H9 (cell line): Measurements from ENCODE around the gene AIFM3. TPM values are rescaled to one million over a fixed set of nuclear protein-coding genes. Genes with fewer than 3 reads are reported as not detected.

Experiments used
- DNase-seq: peaks from one replicate; pipeline ENCODE4 v3.0.0-alpha.2; 2017
- H2AFZ ChIP-seq: one replicate; pipeline ENCODE4 v1.6.1; 2013; ENCODE audit warnings: mild to moderate bottlenecking, low read length, control low read depth, moderate library complexity
- H2AK5ac ChIP-seq: 2 replicates; pipeline ENCODE4 v1.6.1; 2013; ENCODE audit warnings: low read length, control low read depth, mixed read lengths; ENCODE audit not compliant: insufficient read length
- H2BK120ac ChIP-seq: one replicate; pipeline ENCODE4 v1.6.1; 2013; ENCODE audit warnings: low read depth, mild to moderate bottlenecking, low read length, control low read depth, inconsistent platforms; ENCODE audit not compliant: poor library complexity, severe bottlenecking
- H2BK12ac ChIP-seq: 2 replicates; pipeline ENCODE4 v1.6.1; 2013; ENCODE audit warnings: low read length, control low read depth, mixed read lengths, low read depth; ENCODE audit not compliant: insufficient read length
- H2BK15ac ChIP-seq: 2 replicates; pipeline ENCODE4 v1.6.1; 2013; ENCODE audit warnings: low read depth, low read length, control low read depth
- H2BK20ac ChIP-seq: one replicate; pipeline ENCODE4 v1.6.1; 2013; ENCODE audit warnings: low read depth, mild to moderate bottlenecking, low read length, control low read depth, inconsistent platforms; ENCODE audit not compliant: poor library complexity, severe bottlenecking
- H2BK5ac ChIP-seq: 2 replicates; pipeline ENCODE4 v1.6.1; 2013; ENCODE audit warnings: low read length, control low read depth, mixed read lengths; ENCODE audit not compliant: insufficient read length
- H3K14ac ChIP-seq: 2 replicates; pipeline ENCODE4 v1.6.1; 2013; ENCODE audit warnings: low read length, control low read depth; ENCODE audit not compliant: insufficient read depth
- H3K18ac ChIP-seq: 2 replicates; pipeline ENCODE4 v1.6.1; 2013; ENCODE audit warnings: low read depth, mild to moderate bottlenecking, mixed read lengths, low read length, control low read depth; ENCODE audit not compliant: insufficient read length
- H3K23ac ChIP-seq: 2 replicates; pipeline ENCODE4 v1.6.1; 2013; ENCODE audit warnings: low read length, control low read depth, mixed read lengths, low read depth; ENCODE audit not compliant: insufficient read length
- H3K23me2 ChIP-seq: 2 replicates; pipeline ENCODE4 v1.6.1; 2013; ENCODE audit warnings: low read depth, mild to moderate bottlenecking, mixed read lengths, low read length, control low read depth; ENCODE audit not compliant: insufficient read length, poor library complexity, severe bottlenecking
- H3K27ac ChIP-seq: 2 replicates; pipeline ENCODE4 v1.5.1; 2013; ENCODE audit warnings: low read length, control low read depth, mixed read lengths, low read depth; ENCODE audit not compliant: insufficient read length
- H3K27me3 ChIP-seq: 2 replicates; pipeline ENCODE4 v1.6.1; 2013; ENCODE audit warnings: low read length, control low read depth, inconsistent platforms; ENCODE audit not compliant: insufficient read depth
- H3K4ac ChIP-seq: 2 replicates; pipeline ENCODE4 v1.6.1; 2013; ENCODE audit warnings: low read depth, mild to moderate bottlenecking, control low read depth, inconsistent platforms, low read length, moderate library complexity
- H3K4me1 ChIP-seq: 2 replicates; pipeline ENCODE4 v1.6.1; 2013; ENCODE audit warnings: low read length, control low read depth, inconsistent platforms; ENCODE audit not compliant: insufficient read depth
- H3K4me2 ChIP-seq: 2 replicates; pipeline ENCODE4 v1.6.1; 2013; ENCODE audit warnings: low read length, control low read depth, mixed read lengths; ENCODE audit not compliant: insufficient read length, insufficient read depth
- H3K56ac ChIP-seq: 2 replicates; pipeline ENCODE4 v1.6.1; 2013; ENCODE audit warnings: low read depth, mild to moderate bottlenecking, mixed read lengths, low read length, control low read depth; ENCODE audit not compliant: insufficient read length
- H3K79me1 ChIP-seq: 2 replicates; pipeline ENCODE4 v1.6.1; 2013; ENCODE audit warnings: low read depth, mild to moderate bottlenecking, moderate library complexity, low read length, control low read depth, inconsistent platforms; ENCODE audit not compliant: insufficient read depth, poor library complexity, severe bottlenecking
- H3K79me2 ChIP-seq: 2 replicates; pipeline ENCODE4 v1.6.1; 2013; ENCODE audit warnings: low read length, control low read depth, inconsistent platforms; ENCODE audit not compliant: insufficient read depth
- H3K9ac ChIP-seq: 2 replicates; pipeline ENCODE4 v1.6.1; 2013; ENCODE audit warnings: low read length, control low read depth, mixed read lengths; ENCODE audit not compliant: insufficient read length; ENCODE audit errors: extremely low read depth
- H3K9me3 ChIP-seq: one replicate; pipeline ENCODE4 v1.6.1; 2013; ENCODE audit warnings: low read depth, low read length, inconsistent platforms; ENCODE audit not compliant: control insufficient read depth
- H3T11ph ChIP-seq: one replicate; pipeline ENCODE4 v1.6.1; 2013; ENCODE audit warnings: mild to moderate bottlenecking, low read length, control low read depth, inconsistent platforms
- H4K20me1 ChIP-seq: one replicate; pipeline ENCODE4 v1.6.1; 2013; ENCODE audit not compliant: control insufficient read depth, insufficient read length, insufficient read depth
- H4K5ac ChIP-seq: 2 replicates; pipeline ENCODE4 v1.6.1; 2013; ENCODE audit warnings: low read depth, mild to moderate bottlenecking, mixed read lengths, low read length, control low read depth; ENCODE audit not compliant: insufficient read length
- H4K8ac ChIP-seq: replicated peaks from 2 replicates; pipeline ENCODE4 v1.6.1; 2013; ENCODE audit warnings: low read length, control low read depth, mixed read lengths, low read depth; ENCODE audit not compliant: insufficient read length
- H4K91ac ChIP-seq: 2 replicates; pipeline ENCODE4 v1.6.1; 2013; ENCODE audit warnings: low read depth, mild to moderate bottlenecking, moderate library complexity, mixed read lengths, low read length, control low read depth; ENCODE audit not compliant: insufficient read length
- H3K27ac Mint-ChIP-seq, 3 experiments: 2 replicates in 2 of 3; 3 replicates in 1 of 3; pipeline ENCODE4 v1.8.0; 2020 to 2021; ENCODE audit warnings: mixed read lengths in 3 of 3, mild to moderate bottlenecking in 1 of 3, moderate library complexity in 1 of 3
- H3K27me3 Mint-ChIP-seq: 2 replicates; pipeline ENCODE4 v1.8.0; 2021; ENCODE audit warnings: low read depth, mild to moderate bottlenecking, moderate library complexity, mixed read lengths
- H3K36me3 Mint-ChIP-seq, 3 experiments: 2 replicates in 2 of 3; 3 replicates in 1 of 3; pipeline ENCODE4 v1.8.0; 2020 to 2021; ENCODE audit warnings: low read depth in 3 of 3, mixed read lengths in 3 of 3; ENCODE audit not compliant: insufficient read depth in 1 of 3
- H3K4me1 Mint-ChIP-seq, 2 experiments: 2 replicates each; pipeline ENCODE4 v1.8.0; 2020; ENCODE audit warnings: mixed read lengths in 2 of 2
- H3K4me3 Mint-ChIP-seq, 2 experiments: 2 replicates in 1 of 2; 3 replicates in 1 of 2; pipeline ENCODE4 v1.8.0; 2020 to 2021; ENCODE audit warnings: mild to moderate bottlenecking in 2 of 2, mixed read lengths in 2 of 2, moderate library complexity in 1 of 2
- H3K9me3 Mint-ChIP-seq, 2 experiments: 2 replicates in 1 of 2; 3 replicates in 1 of 2; pipeline ENCODE4 v1.8.0; 2020; ENCODE audit warnings: mild to moderate bottlenecking in 2 of 2, mixed read lengths in 2 of 2, moderate library complexity in 1 of 2
- WGBS: extraction: QIAGEN DNeasy Blood & Tissue Kit; methylation state at CpG from one replicate; pipeline ENCODE4 v1.1.7; 2013; ENCODE audit warnings: missing lambda C conversion rate, low lambda C conversion rate, mixed read lengths; ENCODE audit not compliant: insufficient read length; ENCODE audit errors: extremely low coverage; 5-methylcytosine and 5-hydroxymethylcytosine counted together
- total RNA-seq: library from RNA; stranded (reverse); gene quantifications from 2 replicates; pipeline ENCODE4 v1.2.1, GENCODE V29; 2021
- TF ChIP-seq, protein P1 (sequence below): fragments of 200-600 bp; sonication (generic); conservative IDR thresholded peaks from 3 replicates; pipeline ENCODE4 v1.8.0; 2021; ENCODE audit warnings: antibody characterized with exemption, mild to moderate bottlenecking

Gene AIFM3
- total RNA-seq, 1 experiment from 2014 or later: 1.9 TPM

DNA sequence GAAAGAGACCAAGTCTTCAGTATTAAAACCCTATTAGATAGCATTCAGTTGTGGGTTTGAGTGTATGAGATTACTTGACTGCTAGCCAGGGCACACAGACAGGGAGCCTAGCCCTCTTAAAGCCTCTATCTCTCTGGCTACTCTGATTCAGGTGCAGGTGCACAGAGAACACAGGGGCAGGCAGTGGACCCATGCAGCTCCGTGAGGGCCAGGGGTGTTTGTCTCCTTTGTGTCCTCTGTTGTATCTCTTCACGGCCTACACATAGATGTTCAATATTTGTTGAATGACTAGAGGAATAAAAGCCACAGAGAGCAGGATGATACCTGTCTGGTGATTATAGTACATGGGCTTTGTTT, 21.5 kb upstream of the AIFM3 start:
- no peak overlapping the region for H3K18ac ChIP-seq
- H3K79me2 ChIP-seq: peaks cover 55% of the 10 kb centered on the region
- no peak overlapping the region for H3K27ac Mint-ChIP-seq
- H2BK12ac ChIP-seq: no peak overlapping the region
- TF ChIP-seq, protein P1, sequence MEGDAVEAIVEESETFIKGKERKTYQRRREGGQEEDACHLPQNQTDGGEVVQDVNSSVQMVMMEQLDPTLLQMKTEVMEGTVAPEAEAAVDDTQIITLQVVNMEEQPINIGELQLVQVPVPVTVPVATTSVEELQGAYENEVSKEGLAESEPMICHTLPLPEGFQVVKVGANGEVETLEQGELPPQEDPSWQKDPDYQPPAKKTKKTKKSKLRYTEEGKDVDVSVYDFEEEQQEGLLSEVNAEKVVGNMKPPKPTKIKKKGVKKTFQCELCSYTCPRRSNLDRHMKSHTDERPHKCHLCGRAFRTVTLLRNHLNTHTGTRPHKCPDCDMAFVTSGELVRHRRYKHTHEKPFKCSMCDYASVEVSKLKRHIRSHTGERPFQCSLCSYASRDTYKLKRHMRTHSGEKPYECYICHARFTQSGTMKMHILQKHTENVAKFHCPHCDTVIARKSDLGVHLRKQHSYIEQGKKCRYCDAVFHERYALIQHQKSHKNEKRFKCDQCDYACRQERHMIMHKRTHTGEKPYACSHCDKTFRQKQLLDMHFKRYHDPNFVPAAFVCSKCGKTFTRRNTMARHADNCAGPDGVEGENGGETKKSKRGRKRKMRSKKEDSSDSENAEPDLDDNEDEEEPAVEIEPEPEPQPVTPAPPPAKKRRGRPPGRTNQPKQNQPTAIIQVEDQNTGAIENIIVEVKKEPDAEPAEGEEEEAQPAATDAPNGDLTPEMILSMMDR: no peak
- H3K4ac ChIP-seq: no peak overlapping the region
- no peak overlapping the region for H2AFZ ChIP-seq
- H3K56ac ChIP-seq: no peak overlapping the region
- no peak overlapping the region for H2BK5ac ChIP-seq
- H4K8ac ChIP-seq: no peak overlapping the region
- no peak for DNase-seq
- H2BK15ac ChIP-seq: no peak overlapping the region
- H2AK5ac ChIP-seq: no peak overlapping the region
- H2BK120ac ChIP-seq: no peak overlapping the region
- no peaks in the 10 kb centered on the region for H4K20me1 ChIP-seq
- H4K91ac ChIP-seq: no peak overlapping the region
- peaks cover 3 to 24% of the 10 kb centered on the region in 2 experiments for H3K4me1 Mint-ChIP-seq
- H3K14ac ChIP-seq: no peak overlapping the region
- H3K9me3 ChIP-seq: no peaks in the 10 kb centered on the region
- no peaks in the 10 kb centered on the region for H3K9me3 Mint-ChIP-seq
- H3K9ac ChIP-seq: no peak overlapping the region
- H4K5ac ChIP-seq: no peak overlapping the region
- H3K79me1 ChIP-seq: peaks cover 2% of the 10 kb centered on the region
- H3K23ac ChIP-seq: no peak overlapping the region
- H3K4me2 ChIP-seq: no peak overlapping the region
- H3K27me3 ChIP-seq: no peaks in the 10 kb centered on the region
- H3K4me1 ChIP-seq: no peaks in the 10 kb centered on the region
- no peak overlapping the region for H2BK20ac ChIP-seq
- H3T11ph ChIP-seq: no peak overlapping the region
- H3K36me3 Mint-ChIP-seq: peaks cover 22 to 33% (median 32%) of the 10 kb centered on the region in 3 experiments; a peak in 6 of 7 replicates
- no CpG with 5 or more reads among the region's 2 CpGs for WGBS
- H3K4me3 Mint-ChIP-seq: no peak overlapping the region
- H3K23me2 ChIP-seq: no peaks in the 10 kb centered on the region
- no peak overlapping the region for H3K27ac ChIP-seq
- H3K27me3 Mint-ChIP-seq: no peaks in the 10 kb centered on the region; the same call in 1 of the 2 replicates
